ENCODE results near the gene ERI3. TPM values are rescaled to one million over a fixed set of nuclear protein-coding genes. Genes with fewer than 3 reads are reported as not detected.
A peak's percentile ranks its signal among the peaks of the same experiment; 100 is the strongest.

Gene ERI3
- total and polyA plus RNA-seq, 2 experiments from 2014 or later: 59.4 to 93.2 TPM

DNA sequence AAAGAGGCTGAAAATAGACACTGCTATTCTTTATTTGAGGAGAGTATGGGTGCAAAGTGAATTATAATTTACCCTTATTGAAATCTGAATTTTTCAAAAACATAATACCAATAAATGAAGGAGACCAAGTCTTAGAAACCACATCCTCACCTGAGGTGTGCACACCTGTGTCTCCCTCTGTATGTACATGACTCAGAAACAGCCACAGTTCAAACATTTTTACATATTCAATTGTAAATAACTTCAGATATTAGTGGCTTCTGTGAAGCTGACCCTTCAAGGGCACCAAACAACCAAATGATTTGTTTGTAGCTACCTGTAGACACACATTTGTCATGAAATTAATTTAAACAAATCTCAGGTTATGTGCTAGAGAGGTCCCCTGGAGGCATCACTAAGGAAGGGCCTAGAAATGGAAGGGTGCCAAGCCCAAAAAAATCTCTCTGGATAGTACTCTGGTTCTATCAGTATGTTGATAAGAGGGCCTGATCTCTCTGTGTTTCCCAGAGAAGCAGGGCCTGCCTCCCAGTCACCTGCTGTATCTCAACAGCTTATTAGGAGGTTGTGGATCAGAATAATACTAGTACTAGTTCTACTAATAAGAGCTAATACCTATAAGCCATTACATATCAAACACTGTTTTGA is 28.1 kb downstream of the ERI3 start:
- no peaks in the 10 kb centered on the region for H3K27me3 ChIP-seq
- no peaks in the 10 kb centered on the region for H3K9me2 ChIP-seq (replicated peaks; ENCODE audit: insufficient read depth)
- peaks cover 23% of the 10 kb centered on the region for H3K4me1 ChIP-seq (ENCODE audit: insufficient read depth)
- peak overlapping the region; percentile 59 for H3K27ac ChIP-seq
- no peaks in the 10 kb centered on the region for H3K9me3 ChIP-seq (ENCODE audit: low read depth)
- H3K4me2 ChIP-seq: no peak overlapping the region
- H3K36me3 ChIP-seq (replicated peaks; ENCODE audit: insufficient read depth, low read depth): no peaks in the 10 kb centered on the region
- H3K4me3 ChIP-seq: no peak overlapping the region
- H3K79me2 ChIP-seq: peaks cover 23% of the 10 kb centered on the region
- TF ChIP-seq EZH2 (IDR thresholded peaks at IDR 0.05; ENCODE audit: borderline replicate concordance) (no peak), EZH2phosphoT487 (IDR thresholded peaks at IDR 0.05; ENCODE audit: low read depth, severe bottlenecking, unreplicated experiment) (no peak), CTCF (IDR thresholded peaks at IDR 0.05; ENCODE audit: poor library complexity) (no peak)
- H2AFZ ChIP-seq: no peak overlapping the region
- no peaks in the 10 kb centered on the region for H4K20me1 ChIP-seq (ENCODE audit: insufficient read depth, poor library complexity, severe bottlenecking)
- DNase-seq (ENCODE audit: low spot score): no peak

DNA sequence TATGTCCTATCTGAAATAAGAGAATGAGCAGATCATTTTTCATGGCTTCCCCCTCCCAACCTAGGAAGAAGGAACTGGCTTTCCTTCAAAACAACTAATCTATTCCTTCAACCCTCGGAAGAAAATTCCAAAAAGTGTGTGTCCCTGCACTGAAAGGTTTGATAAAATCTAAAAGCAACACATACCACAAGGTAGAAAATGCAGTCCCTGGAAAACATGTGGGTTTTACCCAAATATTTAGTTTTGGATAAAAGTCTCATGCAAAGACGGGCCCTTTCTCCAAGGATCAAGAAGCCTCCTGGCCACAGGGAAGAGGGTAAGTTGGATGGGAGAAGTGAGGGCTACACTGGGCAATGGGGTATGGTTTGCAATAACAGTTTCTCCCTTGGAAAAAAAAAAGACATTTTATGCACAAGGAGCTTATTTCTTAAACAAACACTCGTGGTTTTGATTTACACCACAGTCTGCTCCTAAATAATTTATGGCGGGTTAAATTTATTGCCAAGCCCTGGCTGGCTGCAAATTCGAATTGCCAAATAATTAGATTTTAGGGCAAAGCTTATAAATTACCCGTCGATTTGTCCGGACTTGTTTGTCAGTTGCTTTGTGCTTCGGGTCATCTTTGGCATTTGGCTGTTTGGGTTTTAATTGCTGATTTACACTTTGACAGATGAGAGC is 28.9 kb downstream of the ERI3 start:
- Histone ChIP-seq H3K36me3 (replicated peaks; ENCODE audit: insufficient read depth, low read depth) (no peaks in the 10 kb centered on the region), H3K4me3 (no peak overlapping the region), H3K9me2 (replicated peaks; ENCODE audit: insufficient read depth) (no peaks in the 10 kb centered on the region), H4K20me1 (ENCODE audit: insufficient read depth, poor library complexity, severe bottlenecking) (no peaks in the 10 kb centered on the region), H2AFZ (no peak overlapping the region), H3K27me3 (no peaks in the 10 kb centered on the region), H3K9me3 (ENCODE audit: low read depth) (no peaks in the 10 kb centered on the region), H3K27ac (no peak overlapping the region), H3K4me2 (no peak overlapping the region), H3K79me2 (peaks cover 18% of the 10 kb centered on the region), H3K4me1 (ENCODE audit: insufficient read depth) (peaks cover 23% of the 10 kb centered on the region)
- no peak for DNase-seq (ENCODE audit: low spot score)
- TF ChIP-seq EZH2 (IDR thresholded peaks at IDR 0.05; ENCODE audit: borderline replicate concordance) (no peak), EZH2phosphoT487 (IDR thresholded peaks at IDR 0.05; ENCODE audit: low read depth, severe bottlenecking, unreplicated experiment) (no peak), CTCF (IDR thresholded peaks at IDR 0.05; ENCODE audit: poor library complexity) (no peak)
- WGBS (ENCODE audit: low lambda C conversion rate, missing lambda C conversion rate): 76% methylated on average over 9 of the region's 9 CpGs

DNA sequence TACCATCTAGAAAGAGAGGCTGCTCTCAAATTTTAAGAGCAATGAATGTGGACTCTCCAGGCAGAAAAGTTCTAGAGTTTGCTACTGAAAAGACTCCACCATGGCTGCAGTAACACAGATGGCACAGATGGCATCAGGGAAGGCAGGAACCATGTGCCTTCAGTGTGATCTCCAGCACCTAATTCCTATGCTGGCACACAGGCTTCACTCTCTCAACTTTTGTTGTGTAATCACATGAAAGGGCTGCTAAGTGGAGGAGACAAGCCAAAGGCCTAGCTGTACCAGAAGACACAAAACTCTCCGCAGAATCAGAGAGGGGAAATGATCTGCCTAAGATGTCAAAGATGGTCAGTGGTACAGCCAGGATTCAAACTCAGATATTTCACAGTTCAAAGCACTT is 31.1 kb downstream of the ERI3 start:
- DNase-seq (ENCODE audit: low spot score): no peak
- WGBS (ENCODE audit: low lambda C conversion rate, missing lambda C conversion rate): 96% methylated on average over 1 of the region's 1 CpG
- H4K20me1 ChIP-seq (ENCODE audit: insufficient read depth, poor library complexity, severe bottlenecking): no peaks in the 10 kb centered on the region

More for the DNA sequence above, 31.1 kb downstream of the ERI3 start:
- H3K27me3 ChIP-seq: no peaks in the 10 kb centered on the region
- no peak overlapping the region for H3K4me3 ChIP-seq
- H3K27ac ChIP-seq: no peak overlapping the region
- no peaks in the 10 kb centered on the region for H3K36me3 ChIP-seq (replicated peaks; ENCODE audit: insufficient read depth, low read depth)
- H2AFZ ChIP-seq: no peak overlapping the region
- H3K4me1 ChIP-seq (ENCODE audit: insufficient read depth): peaks cover 22% of the 10 kb centered on the region
- peaks cover 16% of the 10 kb centered on the region for H3K79me2 ChIP-seq
- no peaks in the 10 kb centered on the region for H3K9me2 ChIP-seq (replicated peaks; ENCODE audit: insufficient read depth)
- TF ChIP-seq EZH2phosphoT487 (IDR thresholded peaks at IDR 0.05; ENCODE audit: low read depth, severe bottlenecking, unreplicated experiment) (no peak), EZH2 (IDR thresholded peaks at IDR 0.05; ENCODE audit: borderline replicate concordance) (no peak), CTCF (IDR thresholded peaks at IDR 0.05; ENCODE audit: poor library complexity) (no peak)
- no peak overlapping the region for H3K4me2 ChIP-seq
- no peaks in the 10 kb centered on the region for H3K9me3 ChIP-seq (ENCODE audit: low read depth)
